ENCODE data around the gene CNOT3.
"Not testable (repeated sequence)": the region's sequence is repeated elsewhere in the genome, so short reads cannot be mapped to it uniquely, and the experiment has no call there.

Gene CNOT3

DNA sequence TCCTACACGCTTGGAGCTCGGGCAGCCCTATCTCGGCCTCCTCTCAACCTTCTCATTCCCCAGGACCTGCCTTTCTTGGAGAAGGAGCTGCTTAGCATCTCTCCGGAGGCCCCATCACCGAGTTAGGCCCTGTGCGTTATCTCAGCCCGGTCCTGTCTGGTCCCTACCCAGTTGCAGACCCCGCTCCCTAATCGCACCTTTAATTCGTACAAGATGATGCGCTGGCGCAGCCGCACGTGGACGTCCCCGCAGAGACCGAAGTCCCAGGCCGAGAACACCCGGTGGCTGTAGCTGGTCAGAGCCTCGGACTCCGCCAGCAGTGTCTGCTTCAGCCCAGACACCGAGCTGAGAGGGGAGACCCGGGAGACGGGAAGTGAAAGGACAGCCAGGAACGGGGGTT lies 27.7 kb downstream of the CNOT3 start:
- Histone ChIP-seq H3K36me3 (ENCODE audit: insufficient read depth, insufficient read length, low read length) (peaks cover 6% of the 10 kb centered on the region), H3K27me3 (ENCODE audit: insufficient read depth, insufficient read length) (no peaks in the 10 kb centered on the region), H3K9me3 (ENCODE audit: insufficient read depth, low read length) (no peaks in the 10 kb centered on the region), H3K9ac (ENCODE audit: insufficient read length, low read depth) (no peak overlapping the region), H3K4me3 (ENCODE audit: insufficient read length, low read depth) (no peak overlapping the region), H3K4me1 (ENCODE audit: insufficient read depth, insufficient read length) (peaks cover 3% of the 10 kb centered on the region)
- DNase-seq (ENCODE audit: low read depth, low spot score): no peak
- TF ChIP-seq ZNF274 (IDR thresholded peaks at IDR 0.05; ENCODE audit: low read depth, low read length) (no peak), YY1 (IDR thresholded peaks at IDR 0.05; ENCODE audit: insufficient read depth, insufficient read length) (no peak), SUZ12 (IDR thresholded peaks at IDR 0.05; ENCODE audit: extremely low read depth, insufficient read depth, insufficient read length) (no peak)

DNA sequence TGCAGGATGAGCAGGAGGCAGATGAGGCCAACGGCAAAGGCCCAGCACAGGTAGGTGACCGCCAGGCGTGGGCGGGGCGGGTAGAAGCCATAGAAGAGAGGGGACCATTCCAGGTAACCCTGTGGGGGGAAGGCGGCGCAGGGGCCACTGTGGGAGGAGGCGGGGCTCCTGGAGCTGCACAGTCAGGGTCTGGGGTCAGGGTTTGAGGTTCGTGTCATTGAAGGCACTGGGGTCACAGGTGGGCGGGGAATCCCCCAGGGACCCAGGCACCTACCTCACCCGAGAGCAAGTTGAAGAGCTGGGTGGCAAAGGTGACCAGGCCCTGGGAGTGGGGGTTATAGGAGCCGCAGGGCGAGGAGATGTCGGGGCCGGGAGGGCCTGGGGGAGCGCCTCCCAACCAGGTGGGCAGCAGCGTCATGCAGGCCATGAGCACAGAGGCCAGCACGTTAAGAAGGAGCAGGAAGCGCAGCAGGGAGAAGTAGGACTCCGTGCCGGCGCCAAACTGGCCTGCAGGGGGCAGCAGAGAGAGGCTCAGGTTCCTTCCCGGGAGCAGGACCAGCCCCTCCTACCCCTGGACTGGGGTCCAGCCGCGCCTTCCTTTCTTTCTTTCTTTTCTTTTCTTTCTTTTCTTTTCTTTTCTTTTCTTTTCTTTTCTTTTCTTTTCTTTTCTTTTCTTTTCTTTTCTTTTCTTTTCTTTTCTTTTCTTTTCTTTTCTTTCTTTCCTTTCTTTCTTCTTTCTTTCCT lies 30.8 kb downstream of the CNOT3 start:
- H3K9me3 ChIP-seq (ENCODE audit: insufficient read depth, low read length): no peaks in the 10 kb centered on the region
- H3K36me3 ChIP-seq (ENCODE audit: insufficient read depth, insufficient read length, low read length): peaks cover 2% of the 10 kb centered on the region
- DNase-seq (ENCODE audit: low read depth, low spot score): no peak
- H3K27me3 ChIP-seq (ENCODE audit: insufficient read depth, insufficient read length): no peaks in the 10 kb centered on the region
- no peak overlapping the region for H3K4me3 ChIP-seq (ENCODE audit: insufficient read length, low read depth)
- no peak overlapping the region for H3K9ac ChIP-seq (ENCODE audit: insufficient read length, low read depth)
- peaks cover 9% of the 10 kb centered on the region for H3K4me1 ChIP-seq (ENCODE audit: insufficient read depth, insufficient read length)
- TF ChIP-seq SUZ12 (IDR thresholded peaks at IDR 0.05; ENCODE audit: extremely low read depth, insufficient read depth, insufficient read length) (no peak), YY1 (IDR thresholded peaks at IDR 0.05; ENCODE audit: insufficient read depth, insufficient read length) (no peak), ZNF274 (IDR thresholded peaks at IDR 0.05; ENCODE audit: low read depth, low read length) (no peak)

DNA sequence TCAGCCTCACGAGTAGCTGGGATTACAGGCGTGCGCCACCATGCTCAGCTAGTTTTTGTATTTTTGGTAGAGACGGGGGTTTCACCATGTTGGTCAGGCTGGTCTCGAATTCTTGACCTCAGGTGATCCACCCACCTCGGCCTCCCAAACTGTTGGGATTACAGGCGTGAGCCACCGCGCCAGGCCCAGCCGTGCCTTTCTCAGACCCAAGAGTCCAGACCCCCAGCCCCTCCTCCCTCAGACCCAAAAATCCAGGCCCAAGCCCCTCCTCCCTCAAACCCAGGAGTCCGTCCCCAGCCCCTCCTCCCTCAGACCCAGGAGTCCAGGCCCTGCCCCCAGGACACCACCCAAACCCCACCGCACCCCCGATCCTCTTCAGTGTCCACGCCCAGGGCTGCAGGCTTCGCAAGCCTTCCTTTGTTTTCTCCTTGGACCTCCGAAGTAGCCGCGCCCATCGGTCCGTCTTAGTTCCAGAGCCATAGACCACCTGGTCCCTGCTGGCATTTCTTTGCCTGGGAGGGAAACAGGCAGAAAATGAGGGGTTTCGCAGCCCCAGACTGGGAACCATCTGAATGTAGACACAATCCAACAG lies 31.7 kb downstream of the CNOT3 start:
- Histone ChIP-seq H3K36me3 (ENCODE audit: insufficient read depth, insufficient read length, low read length) (no peaks in the 10 kb centered on the region), H3K9ac (ENCODE audit: insufficient read length, low read depth) (no peak overlapping the region), H3K4me3 (ENCODE audit: insufficient read length, low read depth) (no peak overlapping the region), H3K9me3 (ENCODE audit: insufficient read depth, low read length) (no peaks in the 10 kb centered on the region), H3K4me1 (ENCODE audit: insufficient read depth, insufficient read length) (peaks cover 11% of the 10 kb centered on the region), H3K27me3 (ENCODE audit: insufficient read depth, insufficient read length) (no peaks in the 10 kb centered on the region)
- TF ChIP-seq ZNF274 (IDR thresholded peaks at IDR 0.05; ENCODE audit: low read depth, low read length) (no peak), YY1 (IDR thresholded peaks at IDR 0.05; ENCODE audit: insufficient read depth, insufficient read length) (no peak), SUZ12 (IDR thresholded peaks at IDR 0.05; ENCODE audit: extremely low read depth, insufficient read depth, insufficient read length) (no peak)
- no peak for DNase-seq (ENCODE audit: low read depth, low spot score)

DNA sequence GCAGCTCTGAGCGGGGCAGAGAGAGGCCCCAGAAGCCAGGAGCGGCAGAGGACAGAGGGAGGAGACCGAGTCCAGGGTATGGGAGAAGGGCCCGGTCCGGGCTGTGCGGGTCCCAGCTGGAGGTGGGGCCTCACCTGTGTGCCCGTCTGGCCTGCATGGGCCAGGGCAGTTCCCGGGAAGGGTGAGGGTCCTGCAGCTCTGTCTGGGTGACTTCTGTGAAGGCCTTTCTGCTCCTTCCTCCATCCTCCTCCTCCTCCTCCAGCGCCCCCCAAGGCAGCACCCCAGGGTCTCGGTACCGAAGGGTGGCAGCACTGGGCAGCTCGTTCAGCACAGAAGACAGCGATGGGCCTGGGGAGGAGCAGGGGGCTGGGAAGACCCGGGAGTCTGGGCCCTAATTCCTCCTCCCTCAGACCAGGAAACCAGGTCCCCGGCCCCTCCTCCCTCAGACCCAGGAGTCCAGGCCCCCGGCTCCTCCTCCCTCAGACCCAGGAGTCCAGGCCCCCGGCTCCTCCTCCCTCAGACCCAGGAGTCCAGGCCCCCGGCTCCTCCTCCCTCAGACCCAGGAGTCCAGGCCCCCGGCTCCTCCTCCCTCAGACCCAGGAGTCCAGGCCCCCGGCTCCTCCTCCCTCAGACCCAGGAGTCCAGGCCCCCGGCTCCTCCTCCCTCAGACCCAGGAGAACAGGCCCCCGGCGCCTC lies 34.3 kb downstream of the CNOT3 start:
- H3K9me3 ChIP-seq (ENCODE audit: insufficient read depth, low read length); H3K4me3 ChIP-seq (ENCODE audit: insufficient read length, low read depth); H3K27me3 ChIP-seq (ENCODE audit: insufficient read depth, insufficient read length); H3K9ac ChIP-seq (ENCODE audit: insufficient read length, low read depth); DNase-seq (ENCODE audit: low read depth, low spot score): not testable (repeated sequence)
- H3K36me3 ChIP-seq (ENCODE audit: insufficient read depth, insufficient read length, low read length): peaks cover 14% of the 10 kb centered on the region
- H3K4me1 ChIP-seq (ENCODE audit: insufficient read depth, insufficient read length): peaks cover 11% of the 10 kb centered on the region

DNA sequence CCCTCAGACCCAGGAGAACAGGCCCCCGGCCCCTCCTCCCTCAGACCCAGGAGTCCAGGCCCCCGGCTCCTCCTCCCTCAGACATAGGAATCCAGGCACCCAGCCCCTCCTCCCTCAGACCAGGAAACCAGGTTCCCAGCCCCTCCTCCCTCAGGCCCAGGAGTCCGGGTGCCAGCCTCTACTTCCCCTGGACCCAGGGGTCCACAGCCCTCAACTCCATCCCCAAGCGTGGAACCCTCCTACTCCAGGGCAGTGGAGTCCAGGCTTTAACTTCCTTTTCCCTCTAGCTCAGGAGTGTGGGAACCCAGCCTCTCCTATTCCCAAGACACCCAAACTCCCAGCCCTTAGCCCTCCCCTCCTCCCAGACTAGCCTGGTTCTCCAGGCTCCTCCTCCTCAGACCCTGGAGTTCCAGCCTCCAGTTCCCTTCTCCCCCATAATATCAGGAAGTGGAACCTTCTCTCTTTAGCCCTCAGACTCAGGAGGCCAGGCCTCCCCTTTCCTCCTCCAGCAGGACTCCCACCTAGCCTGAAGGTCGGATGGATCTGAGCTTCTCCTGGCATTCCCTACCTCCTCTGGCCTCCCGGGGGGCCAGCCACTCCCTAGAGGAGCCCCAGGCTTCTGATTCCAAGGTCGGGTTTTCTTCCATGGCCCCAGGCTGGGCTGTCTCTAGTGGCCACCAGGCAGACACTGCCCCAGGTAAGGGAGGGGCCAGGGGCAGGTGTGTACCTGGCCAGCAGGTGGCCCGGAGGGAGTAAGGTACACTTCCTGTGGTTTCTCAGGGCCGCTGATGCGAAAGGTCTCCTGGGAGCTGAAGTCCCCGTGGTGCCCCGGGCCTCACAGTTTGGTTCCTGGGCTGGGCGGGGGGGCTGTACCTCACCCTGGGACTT lies 35.2 kb downstream of the CNOT3 start, which contains the start of gene TMC4:
Gene TMC4, minus strand, starts transcription at position 690 of the 888 bp plus-strand sequence. Its CDS starts 43 bp downstream, at position 647.
- H3K9me3 ChIP-seq (ENCODE audit: insufficient read depth, low read length): no peaks in the 10 kb centered on the region
- no peak within 1 kb of the TSS for H3K9ac ChIP-seq (ENCODE audit: insufficient read length, low read depth)
- TF ChIP-seq ZNF274 (IDR thresholded peaks at IDR 0.05; ENCODE audit: low read depth, low read length) (no peak), SUZ12 (IDR thresholded peaks at IDR 0.05; ENCODE audit: extremely low read depth, insufficient read depth, insufficient read length) (no peak), YY1 (IDR thresholded peaks at IDR 0.05; ENCODE audit: insufficient read depth, insufficient read length) (no peak)
- no peaks in the 10 kb centered on the region for H3K27me3 ChIP-seq (ENCODE audit: insufficient read depth, insufficient read length)
- H3K4me1 ChIP-seq (ENCODE audit: insufficient read depth, insufficient read length): peaks cover 11% of the 10 kb centered on the region
- DNase-seq (ENCODE audit: low read depth, low spot score): no peak
- H3K4me3 ChIP-seq (ENCODE audit: insufficient read length, low read depth): no peak within 1 kb of the TSS
- peaks cover 14% of the 10 kb centered on the region for H3K36me3 ChIP-seq (ENCODE audit: insufficient read depth, insufficient read length, low read length)

DNA sequence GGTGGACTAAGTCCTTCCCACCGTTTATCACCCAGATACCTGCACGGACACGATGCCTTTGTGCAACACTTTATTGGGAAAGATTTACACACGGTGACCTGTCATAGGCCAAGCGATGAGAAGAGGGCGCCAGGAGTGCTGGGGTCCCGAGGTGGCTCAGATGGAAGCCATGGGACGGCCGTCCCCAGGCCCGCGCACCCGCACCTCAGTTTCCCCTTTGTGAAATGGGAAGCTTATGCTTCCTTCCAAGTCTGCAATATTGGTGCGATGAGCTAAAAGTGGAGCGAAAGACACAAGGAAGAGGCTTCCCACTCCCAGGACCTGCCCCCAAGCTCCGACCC lies 35.8 kb downstream of the CNOT3 start:
- Histone ChIP-seq H3K4me1 (ENCODE audit: insufficient read depth, insufficient read length) (peaks cover 8% of the 10 kb centered on the region), H3K9ac (ENCODE audit: insufficient read length, low read depth) (no peak overlapping the region), H3K36me3 (ENCODE audit: insufficient read depth, insufficient read length, low read length) (peaks cover 19% of the 10 kb centered on the region), H3K4me3 (ENCODE audit: insufficient read length, low read depth) (no peak overlapping the region), H3K27me3 (ENCODE audit: insufficient read depth, insufficient read length) (no peaks in the 10 kb centered on the region), H3K9me3 (ENCODE audit: insufficient read depth, low read length) (no peaks in the 10 kb centered on the region)
- TF ChIP-seq ZNF274 (IDR thresholded peaks at IDR 0.05; ENCODE audit: low read depth, low read length) (no peak), YY1 (IDR thresholded peaks at IDR 0.05; ENCODE audit: insufficient read depth, insufficient read length) (no peak), SUZ12 (IDR thresholded peaks at IDR 0.05; ENCODE audit: extremely low read depth, insufficient read depth, insufficient read length) (no peak)
- no peak for DNase-seq (ENCODE audit: low read depth, low spot score)

Data from NT2/D1 (cell line).